Testis (tissue), 3 donors: ENCODE data around the gene NEK9. TPM values are rescaled to one million over a fixed set of nuclear protein-coding genes. Genes with fewer than 3 reads are reported as not detected.
"Not testable (repeated sequence)": the region's sequence is repeated elsewhere in the genome, so short reads cannot be mapped to it uniquely, and the experiment has no call there.

Source experiments
- DNase-seq: peaks from one replicate; pipeline ENCODE4 v3.0.0-alpha.2; 2019
- H3K27ac ChIP-seq, 2 donors: fragments of 200-600 bp; sonication (generic); one replicate each; pipeline ENCODE4 v1.5.1; 2019
- H3K27me3 ChIP-seq: fragments of 200-600 bp; sonication (generic); one replicate; pipeline ENCODE4 v1.5.1; 2019
- H3K36me3 ChIP-seq: fragments of 200-600 bp; sonication (generic); one replicate; pipeline ENCODE4 v1.5.1; 2017; ENCODE audit warnings: low read depth; ENCODE audit errors: missing control alignments
- H3K4me1 ChIP-seq: fragments of 200-600 bp; sonication (generic); one replicate; pipeline ENCODE4 v1.5.1; 2019
- H3K4me3 ChIP-seq, 2 donors: fragments of 200-600 bp; sonication (generic); one replicate each; pipeline ENCODE4 v1.5.1; 2017 to 2019
- H3K9me3 ChIP-seq: fragments of 200-600 bp; sonication (generic); one replicate; pipeline ENCODE4 v1.5.1; 2017
- POLR2A ChIP-seq: fragments of 450-650 bp; IDR thresholded peaks from one replicate; pipeline ENCODE4 v1.6.1; 2017; ENCODE audit warnings: antibody characterized with exemption, mild to moderate bottlenecking, moderate library complexity
- WGBS, 2 donors: methylation state at CpG; one replicate each; pipeline ENCODE4 v1.1.5; 2018; 5-methylcytosine and 5-hydroxymethylcytosine counted together
- intact Hi-C: fragments of 100-400 bp; cut with DNase I; formaldehyde crosslinking; loops from one replicate; pipeline ENCODE4 v1.15.1; 2023; ENCODE audit warnings: low total_unique reads
- polyA plus RNA-seq: library from polyadenylated mRNA; stranded (reverse); fragments of 350-450 nt; fragmentation: Illumina TruSeq; extraction: RNeasy Lipid Tissue Mini Kit (QIAGEN cat#74804); gene quantifications from one replicate; pipeline ENCODE4 v1.2.3, GENCODE V29; 2014; ENCODE audit warnings: low read depth, low replicate concordance; ENCODE audit not compliant: insufficient read depth
- total RNA-seq, 2 donors: library from RNA; depleted of rRNA; stranded (reverse); fragments of >200 nt; gene quantifications; one replicate each; pipeline ENCODE4 v1.2.3, GENCODE V29; 2016
- TF ChIP-seq, protein P1 (sequence below), 3 experiments: fragments of 450-650 bp in 2 of 3; fragments of 200-600 bp in 1 of 3; sonication (generic) in 1 of 3; IDR thresholded peaks; one replicate each; pipeline ENCODE4 v1.5.1; 2016 to 2019; ENCODE audit warnings: antibody characterized with exemption in 3 of 3, mild to moderate bottlenecking in 2 of 3, moderate library complexity in 1 of 3

The NEK9 gene
- total and polyA plus RNA-seq, 3 donors from 2014 or later, result 86.6 to 125 (median 120) TPM

DNA sequence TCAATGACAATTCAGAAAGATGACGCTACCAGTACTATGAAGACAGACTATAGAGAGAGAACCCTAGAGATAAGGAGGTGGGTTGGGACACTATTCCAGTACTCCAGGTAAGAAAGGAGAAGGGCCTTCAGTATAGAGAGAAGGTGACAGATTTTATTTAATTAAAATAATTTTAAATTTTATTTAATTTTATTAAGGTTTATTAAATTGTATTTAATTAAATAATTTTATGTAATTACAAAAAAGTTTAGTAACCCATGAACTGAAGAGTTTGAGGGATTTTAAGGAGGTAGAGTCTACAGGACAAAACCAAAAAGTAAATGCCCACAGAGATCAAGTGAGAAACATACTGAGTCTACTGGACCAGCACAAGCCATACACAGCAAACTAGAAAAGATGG, 29.3 kb upstream of the NEK9 start:
- TF ChIP-seq POLR2A, result no peak
- TF ChIP-seq, protein P1, sequence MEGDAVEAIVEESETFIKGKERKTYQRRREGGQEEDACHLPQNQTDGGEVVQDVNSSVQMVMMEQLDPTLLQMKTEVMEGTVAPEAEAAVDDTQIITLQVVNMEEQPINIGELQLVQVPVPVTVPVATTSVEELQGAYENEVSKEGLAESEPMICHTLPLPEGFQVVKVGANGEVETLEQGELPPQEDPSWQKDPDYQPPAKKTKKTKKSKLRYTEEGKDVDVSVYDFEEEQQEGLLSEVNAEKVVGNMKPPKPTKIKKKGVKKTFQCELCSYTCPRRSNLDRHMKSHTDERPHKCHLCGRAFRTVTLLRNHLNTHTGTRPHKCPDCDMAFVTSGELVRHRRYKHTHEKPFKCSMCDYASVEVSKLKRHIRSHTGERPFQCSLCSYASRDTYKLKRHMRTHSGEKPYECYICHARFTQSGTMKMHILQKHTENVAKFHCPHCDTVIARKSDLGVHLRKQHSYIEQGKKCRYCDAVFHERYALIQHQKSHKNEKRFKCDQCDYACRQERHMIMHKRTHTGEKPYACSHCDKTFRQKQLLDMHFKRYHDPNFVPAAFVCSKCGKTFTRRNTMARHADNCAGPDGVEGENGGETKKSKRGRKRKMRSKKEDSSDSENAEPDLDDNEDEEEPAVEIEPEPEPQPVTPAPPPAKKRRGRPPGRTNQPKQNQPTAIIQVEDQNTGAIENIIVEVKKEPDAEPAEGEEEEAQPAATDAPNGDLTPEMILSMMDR (IDR thresholded peaks at IDR 0.05), result no peak
- Histone ChIP-seq H3K9me3 (no peaks in the 10 kb centered on the region), H3K27ac (no peak overlapping the region), H3K27me3 (no peaks in the 10 kb centered on the region), H3K4me3 (no peak overlapping the region), H3K4me1 (peaks cover 4% of the 10 kb centered on the region), H3K36me3 (no peaks in the 10 kb centered on the region)
- intact Hi-C loops, result no loop called here
- WGBS, 2 donors, result 92 to 100% methylated on average over 1 of the region's 1 CpG
- DNase-seq, result no peak

DNA sequence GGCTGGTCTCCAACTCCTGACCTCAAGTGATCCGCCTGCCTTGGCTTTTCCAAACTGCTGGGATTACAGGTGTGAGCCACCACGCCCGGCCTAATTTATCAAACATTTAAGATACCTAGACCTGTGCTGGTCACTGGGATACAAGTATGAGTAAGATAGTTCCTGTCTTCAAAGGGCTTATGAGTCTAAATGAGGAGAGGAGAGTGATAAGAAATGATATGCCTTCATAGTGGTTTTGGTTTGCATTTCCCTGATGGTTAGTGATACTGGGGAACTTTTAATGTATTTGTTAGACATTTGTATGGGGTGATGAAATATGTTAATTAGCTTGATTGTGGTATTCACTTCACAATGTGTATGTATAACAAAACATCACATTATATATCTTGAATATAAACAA, 28.3 kb upstream of the NEK9 start:
- Histone ChIP-seq H3K4me3 (no peak overlapping the region), H3K36me3 (no peaks in the 10 kb centered on the region), H3K4me1 (peaks cover 7% of the 10 kb centered on the region), H3K27ac (no peak overlapping the region), H3K9me3 (no peaks in the 10 kb centered on the region), H3K27me3 (no peaks in the 10 kb centered on the region)
- TF ChIP-seq, protein P1 (IDR thresholded peaks at IDR 0.05), result no peak
- no peak for TF ChIP-seq POLR2A
- WGBS, 2 donors, result 95 to 96% methylated on average over 3 of the region's 3 CpGs
- DNase-seq, result no peak
- intact Hi-C loops, result no loop called here

DNA sequence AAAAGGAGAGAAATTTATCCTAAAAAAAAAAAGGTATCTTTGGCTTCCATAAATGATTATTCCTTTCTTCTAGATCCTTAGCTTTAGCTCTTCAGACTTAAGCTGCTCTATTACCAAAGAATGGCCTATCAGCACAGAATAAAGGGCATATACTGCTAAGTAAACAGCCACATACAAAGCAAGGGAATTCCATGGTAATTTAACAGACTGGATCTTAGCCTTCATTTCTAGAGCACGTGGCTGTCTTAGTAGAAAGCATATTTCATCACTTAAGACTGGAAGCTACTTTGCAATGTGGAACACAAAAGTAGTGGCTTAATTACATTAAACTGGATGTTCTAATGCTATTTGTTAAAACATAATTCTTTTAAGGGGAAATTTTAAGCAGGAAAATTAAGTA, 26.4 kb upstream of the NEK9 start:
- Histone ChIP-seq H3K4me3 (no peak overlapping the region), H3K9me3 (no peaks in the 10 kb centered on the region), H3K27me3 (no peaks in the 10 kb centered on the region), H3K4me1 (peaks cover 22% of the 10 kb centered on the region), H3K27ac (no peak overlapping the region), H3K36me3 (no peaks in the 10 kb centered on the region)
- 77% methylated on average over 1 of the region's 1 CpG for WGBS, 2 donors
- intact Hi-C loops, result no loop called here
- DNase-seq, result no peak
- TF ChIP-seq POLR2A, result no peak
- TF ChIP-seq, protein P1 (IDR thresholded peaks at IDR 0.05), result no peak

DNA sequence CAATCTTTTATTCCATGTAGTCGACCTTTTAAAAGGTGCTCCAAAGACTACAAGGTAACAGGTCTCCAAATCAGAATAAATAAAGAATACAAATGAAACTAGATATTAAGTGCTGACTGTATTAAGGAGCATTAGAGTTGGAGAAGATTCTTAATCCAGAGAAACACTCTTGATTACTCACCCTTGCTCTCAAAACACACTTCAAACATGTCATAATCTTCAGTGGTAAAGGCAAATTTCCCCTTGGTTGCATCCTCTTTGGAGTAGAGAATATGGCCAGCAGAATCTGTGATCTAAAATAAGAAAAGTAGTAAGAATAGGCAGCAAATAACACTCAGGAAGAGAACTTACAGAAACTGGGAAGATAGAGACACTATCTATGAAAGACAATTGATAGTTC, 25.0 kb upstream of the NEK9 start:
- Histone ChIP-seq H3K4me3 (no peak overlapping the region), H3K9me3 (no peaks in the 10 kb centered on the region), H3K36me3 (no peaks in the 10 kb centered on the region), H3K27me3 (no peaks in the 10 kb centered on the region), H3K27ac (peak overlapping the region in 1 of 2 donors; percentile 2), H3K4me1 (peaks cover 37% of the 10 kb centered on the region)
- intact Hi-C loops, result no loop called here
- no peak for DNase-seq
- 88 to 96% methylated on average over 1 of the region's 1 CpG for WGBS, 2 donors
- TF ChIP-seq, protein P1 (IDR thresholded peaks at IDR 0.05), result no peak
- no peak for TF ChIP-seq POLR2A

DNA sequence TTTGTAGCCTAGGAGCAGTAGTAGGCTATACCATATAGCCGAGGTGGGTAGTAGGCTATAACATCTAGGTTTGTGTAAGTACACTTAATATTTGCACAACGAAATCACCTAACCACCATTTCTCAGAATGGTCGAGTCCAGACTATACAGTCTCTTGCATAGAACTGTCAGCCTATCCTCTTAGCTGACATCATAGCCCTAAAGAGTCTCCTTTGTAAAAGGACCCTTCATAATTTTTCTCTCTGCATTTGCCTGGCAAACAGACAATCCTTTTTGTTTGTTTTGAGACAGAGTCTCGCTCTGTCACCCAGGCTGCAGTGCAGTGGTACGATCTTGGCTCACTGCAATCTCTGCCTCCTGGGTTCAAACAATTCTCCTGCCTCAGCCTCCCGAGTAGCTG, 23.8 kb upstream of the NEK9 start:
- H3K27me3 ChIP-seq, H3K9me3 ChIP-seq, DNase-seq, H3K36me3 ChIP-seq, intact Hi-C loops, H3K4me3 ChIP-seq: not testable (repeated sequence)
- peaks cover 49% of the 10 kb centered on the region for H3K4me1 ChIP-seq
- WGBS, 2 donors, result 87 to 89% methylated on average over 6 of the region's 6 CpGs
- peak overlapping the region in 1 of 2 donors; percentile 95 for H3K27ac ChIP-seq
